Upper lobe of left lung (tissue), 4 donors: ENCODE data around the gene ZMYND11.

ENCODE experiments used
- CTCF ChIP-seq, 6 experiments: fragments of 450-650 bp in 4 of 6; fragments of 200-600 bp in 2 of 6; sonication (generic) in 2 of 6; IDR thresholded peaks; one replicate each; pipeline ENCODE4 v1.5.1; 2016 to 2019; ENCODE audit warnings: antibody characterized with exemption in 6 of 6
- POLR2AphosphoS5 ChIP-seq, 2 donors: sonication (generic); formaldehyde crosslinking; IDR thresholded peaks; one replicate each; pipeline ENCODE4 v1.5.1; 2017; ENCODE audit warnings: antibody characterized with exemption in 2 of 2

- TF ChIP-seq POLR2AphosphoS5 (IDR thresholded peaks at IDR 0.05) (no peak), CTCF (IDR thresholded peaks at IDR 0.05) (no peak)
These were observed 45.1 kb upstream of the ZMYND11 start for GRCh38 chr10:90161-90560.
